PFSK-1 (cell line): Measurements from ENCODE around the gene RNF148.

ENCODE experiments used
- FOXP2 ChIP-seq: optimal IDR thresholded peaks from 2 replicates; pipeline ENCODE3; 2011; ENCODE audit warnings: borderline replicate concordance, control low read depth, inconsistent platforms; ENCODE audit not compliant: insufficient read depth; ENCODE audit errors: extremely low read length, extremely low read depth
- POLR2AphosphoS5 ChIP-seq: IDR thresholded peaks from 2 replicates; pipeline ENCODE4 v1.6.1; 2012; ENCODE audit warnings: low read depth, mild to moderate bottlenecking, control low read depth, low read length, moderate library complexity
- REST ChIP-seq, 2 experiments: IDR thresholded peaks; 2 replicates each; pipeline versions ENCODE4 v1.6.1 to v1.8.0; 2011 to 2012; ENCODE audit warnings: low read depth in 2 of 2, low read length in 2 of 2, control low read depth in 1 of 2, inconsistent platforms in 1 of 2, mild to moderate bottlenecking in 1 of 2, moderate library complexity in 1 of 2; ENCODE audit not compliant: insufficient read depth in 1 of 2
- SIN3A ChIP-seq: IDR thresholded peaks from 2 replicates; pipeline ENCODE4 v1.6.1; 2012; ENCODE audit warnings: mild to moderate bottlenecking, low read length, moderate library complexity, borderline replicate concordance; ENCODE audit not compliant: insufficient read depth
- TAF1 ChIP-seq: IDR thresholded peaks from 2 replicates; pipeline ENCODE4 v1.6.1; 2012; ENCODE audit warnings: low read length, control low read depth, borderline replicate concordance; ENCODE audit not compliant: insufficient read depth

DNA sequence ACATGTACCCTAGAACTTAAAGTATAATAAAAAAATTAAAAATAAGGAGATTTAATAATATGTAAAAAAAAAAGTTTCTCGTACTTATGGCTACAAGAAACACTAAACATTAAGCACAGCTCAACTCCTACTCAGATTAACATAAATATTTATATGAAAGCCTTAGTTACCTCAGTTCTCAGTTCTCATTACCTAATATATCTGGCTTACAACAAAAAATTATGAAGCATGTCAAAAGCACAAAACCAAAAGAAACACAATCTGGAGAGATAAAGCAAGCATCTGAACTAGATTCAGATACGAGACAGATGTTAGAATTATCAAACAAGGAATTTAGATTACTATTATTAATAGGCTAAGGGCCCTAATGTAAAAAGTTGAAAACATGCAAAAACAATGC, 43.9 kb downstream of the RNF148 start:
- no peak for TF ChIP-seq REST (IDR thresholded peaks at IDR 0.05; ENCODE audit: insufficient read depth in 1 of 2, low read depth in 2 of 2, low read length in 2 of 2)
- no peak for TF ChIP-seq POLR2AphosphoS5
- no peak for TF ChIP-seq TAF1
- no peak for TF ChIP-seq SIN3A
- no peak for TF ChIP-seq FOXP2
